ENCODE results near the gene DAB2IP.

- TF ChIP-seq CTCF (IDR thresholded peaks at IDR 0.05) (no peak), POLR2A (IDR thresholded peaks at IDR 0.05) (no peak)
Observed at GRCh38 chr9:121612511-121612998, 38.9 kb upstream of the DAB2IP start.
